ENCODE results near the gene EIF4B. TPM values are rescaled to one million over a fixed set of nuclear protein-coding genes. Genes with fewer than 3 reads are reported as not detected.

The EIF4B gene
- total and polyA plus RNA-seq, 9 of the 15 experiments (the other 6 are each of a cell fraction or from before 2014, with no cell fraction given), result 138 to 669 (median 552) TPM

- TF ChIP-seq ETS1 (conservative IDR thresholded peaks at IDR 0.05; ENCODE audit: control insufficient read depth, low read depth, low read length), result no peak
- TF ChIP-seq ARID2 (IDR thresholded peaks at IDR 0.05), result no peak
- no peak for TF ChIP-seq ZFP1 (CRISPR knock-in tag; IDR thresholded peaks at IDR 0.05)
- TF ChIP-seq TFAP4 (CRISPR knock-in tag; IDR thresholded peaks at IDR 0.05; ENCODE audit: borderline replicate concordance), result no peak
- TF ChIP-seq CTCF (IDR thresholded peaks at IDR 0.05 in 2 of 3, conservative IDR thresholded peaks at IDR 0.05 in 1 of 3; ENCODE audit: insufficient read depth in 2 of 3, low read depth in 1 of 3, low read length in 3 of 3), result peak in 2 of 3 experiments; percentile 42 to 55; a peak in 4 of 6 replicates
- no peak for TF ChIP-seq KDM2B (CRISPR knock-in tag; IDR thresholded peaks at IDR 0.05)
- TF ChIP-seq ZNF518B (CRISPR knock-in tag; IDR thresholded peaks at IDR 0.05), result no peak
- TF ChIP-seq SREBF1 (IDR thresholded peaks at IDR 0.05; ENCODE audit: borderline replicate concordance, low read depth, low read length), result no peak
- no peak for TF ChIP-seq NCOA1 (IDR thresholded peaks at IDR 0.05; ENCODE audit: low read depth)
- peak; percentile 68 for TF ChIP-seq CCNT2 (IDR thresholded peaks at IDR 0.05; ENCODE audit: borderline replicate concordance, extremely low read depth, insufficient read length, low read depth, low read length)
- no peak for TF ChIP-seq ZNF146 (CRISPR knock-in tag; IDR thresholded peaks at IDR 0.05; ENCODE audit: unreplicated experiment)
These were observed 41.2 kb downstream of the EIF4B start (continued) for GRCh38 chr12:53047221-53048032.
